Testis (tissue), 2 donors: Measurements from ENCODE around the gene LYRM4.

ENCODE experiments used
- POLR2A ChIP-seq: fragments of 450-650 bp; IDR thresholded peaks from one replicate; pipeline ENCODE4 v1.6.1; 2017; ENCODE audit warnings: antibody characterized with exemption, mild to moderate bottlenecking, moderate library complexity
- TF ChIP-seq, protein P1 (sequence below), 3 experiments: fragments of 450-650 bp in 2 of 3; fragments of 200-600 bp in 1 of 3; sonication (generic) in 1 of 3; IDR thresholded peaks; one replicate each; pipeline ENCODE4 v1.5.1; 2016 to 2019; ENCODE audit warnings: antibody characterized with exemption in 3 of 3, mild to moderate bottlenecking in 2 of 3, moderate library complexity in 1 of 3

DNA sequence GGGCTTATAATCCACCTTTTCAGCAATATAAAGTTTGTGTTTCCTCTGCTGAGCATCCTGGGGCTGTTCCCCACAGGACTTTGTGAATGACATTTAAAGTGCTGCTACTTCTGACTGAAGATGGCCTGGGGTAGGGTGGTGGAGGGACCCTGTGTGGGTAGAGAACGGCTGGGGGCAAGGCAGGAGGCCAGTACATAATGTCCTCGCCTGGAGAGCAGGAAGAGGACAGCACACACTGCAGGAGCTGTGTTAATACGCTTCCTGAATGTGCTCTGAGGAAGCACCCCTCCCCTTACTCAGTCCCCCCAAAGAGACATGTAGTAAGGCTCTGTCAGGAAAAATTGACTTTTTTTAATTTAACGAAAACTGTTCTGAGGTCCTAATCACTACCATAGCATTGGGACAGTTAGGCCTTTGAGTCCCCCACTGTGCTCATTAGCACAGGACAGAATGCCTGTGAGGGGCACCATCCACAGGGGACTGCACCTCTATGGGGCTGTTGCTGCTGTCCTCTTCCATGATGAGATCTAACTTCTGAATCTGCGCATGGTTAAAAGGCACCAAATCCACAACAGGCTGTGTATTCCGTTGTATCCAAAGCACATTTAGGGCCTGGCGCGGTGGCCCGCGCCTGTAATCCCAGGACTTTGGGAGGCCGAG, 68.5 kb downstream of the LYRM4 start:
- TF ChIP-seq, protein P1, sequence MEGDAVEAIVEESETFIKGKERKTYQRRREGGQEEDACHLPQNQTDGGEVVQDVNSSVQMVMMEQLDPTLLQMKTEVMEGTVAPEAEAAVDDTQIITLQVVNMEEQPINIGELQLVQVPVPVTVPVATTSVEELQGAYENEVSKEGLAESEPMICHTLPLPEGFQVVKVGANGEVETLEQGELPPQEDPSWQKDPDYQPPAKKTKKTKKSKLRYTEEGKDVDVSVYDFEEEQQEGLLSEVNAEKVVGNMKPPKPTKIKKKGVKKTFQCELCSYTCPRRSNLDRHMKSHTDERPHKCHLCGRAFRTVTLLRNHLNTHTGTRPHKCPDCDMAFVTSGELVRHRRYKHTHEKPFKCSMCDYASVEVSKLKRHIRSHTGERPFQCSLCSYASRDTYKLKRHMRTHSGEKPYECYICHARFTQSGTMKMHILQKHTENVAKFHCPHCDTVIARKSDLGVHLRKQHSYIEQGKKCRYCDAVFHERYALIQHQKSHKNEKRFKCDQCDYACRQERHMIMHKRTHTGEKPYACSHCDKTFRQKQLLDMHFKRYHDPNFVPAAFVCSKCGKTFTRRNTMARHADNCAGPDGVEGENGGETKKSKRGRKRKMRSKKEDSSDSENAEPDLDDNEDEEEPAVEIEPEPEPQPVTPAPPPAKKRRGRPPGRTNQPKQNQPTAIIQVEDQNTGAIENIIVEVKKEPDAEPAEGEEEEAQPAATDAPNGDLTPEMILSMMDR (IDR thresholded peaks at IDR 0.05), result no peak
- no peak for TF ChIP-seq POLR2A
